KOPT-K1 (cell line): ENCODE results near the gene ATF6B.

ENCODE experiments used
- H3K27ac ChIP-seq: fragments of 200-600 bp; sonication (generic); 2 replicates; pipeline ENCODE4 v1.5.1; 2016; ENCODE audit warnings: antibody characterized with exemption, mild to moderate bottlenecking, low read depth, low read length; ENCODE audit not compliant: poor library complexity, severe bottlenecking
- H3K36me3 ChIP-seq: fragments of 200-600 bp; sonication (generic); 2 replicates; pipeline ENCODE4 v1.5.1; 2017; ENCODE audit warnings: antibody characterized with exemption, mild to moderate bottlenecking, low read length, moderate library complexity; ENCODE audit not compliant: insufficient read depth
- H3K9me3 ChIP-seq: fragments of 200-600 bp; sonication (generic); 2 replicates; pipeline ENCODE4 v1.5.1; 2017; ENCODE audit warnings: antibody characterized with exemption, low read length, mild to moderate bottlenecking; ENCODE audit not compliant: insufficient read depth, poor library complexity, severe bottlenecking

Gene ATF6B

GRCh38 chr6:32087574-32088486, 40.2 kb downstream of the ATF6B start:
- Histone ChIP-seq H3K9me3 (no peaks in the 10 kb centered on the region), H3K36me3 (no peaks in the 10 kb centered on the region), H3K27ac (no peak overlapping the region)

GRCh38 chr6:32086661-32087573, 41.1 kb downstream of the ATF6B start:
- Histone ChIP-seq H3K36me3 (no peaks in the 10 kb centered on the region), H3K9me3 (no peaks in the 10 kb centered on the region), H3K27ac (no peak overlapping the region)

GRCh38 chr6:32085759-32086459, 42.1 kb downstream of the ATF6B start:
- H3K36me3 ChIP-seq, result no peaks in the 10 kb centered on the region
- no peaks in the 10 kb centered on the region for H3K9me3 ChIP-seq
- no peak overlapping the region for H3K27ac ChIP-seq

GRCh38 chr6:32084780-32085179, 43.3 kb downstream of the ATF6B start:
- H3K9me3 ChIP-seq, result no peaks in the 10 kb centered on the region
- H3K27ac ChIP-seq, result no peak overlapping the region
- no peaks in the 10 kb centered on the region for H3K36me3 ChIP-seq

- H3K27ac ChIP-seq, result no peak overlapping the region
- H3K36me3 ChIP-seq, result no peaks in the 10 kb centered on the region
- H3K9me3 ChIP-seq, result no peaks in the 10 kb centered on the region
Observed at GRCh38 chr6:32083812-32084768, 44.0 kb downstream of the ATF6B start.

- no peak overlapping the region for H3K27ac ChIP-seq
- no peaks in the 10 kb centered on the region for H3K36me3 ChIP-seq
- H3K9me3 ChIP-seq, result no peaks in the 10 kb centered on the region
Observed at GRCh38 chr6:32082935-32083334, 45.1 kb downstream of the ATF6B start.

GRCh38 chr6:32082478-32082877, 45.6 kb downstream of the ATF6B start:
- Histone ChIP-seq H3K36me3 (no peaks in the 10 kb centered on the region), H3K9me3 (no peaks in the 10 kb centered on the region), H3K27ac (no peak overlapping the region)

- H3K27ac ChIP-seq, result no peak overlapping the region
- no peaks in the 10 kb centered on the region for H3K9me3 ChIP-seq
- no peaks in the 10 kb centered on the region for H3K36me3 ChIP-seq
Observed at GRCh38 chr6:32081168-32081990, 46.7 kb downstream of the ATF6B start.

- Histone ChIP-seq H3K27ac (no peak overlapping the region), H3K36me3 (no peaks in the 10 kb centered on the region)
Observed at GRCh38 chr6:32079566-32080290, 48.3 kb downstream of the ATF6B start.

GRCh38 chr6:32076321-32076809, 51.7 kb downstream of the ATF6B start:
- H3K9me3 ChIP-seq, result no peaks in the 10 kb centered on the region
- H3K27ac ChIP-seq, result no peak overlapping the region
- H3K36me3 ChIP-seq, result no peaks in the 10 kb centered on the region

More at GRCh38 chr6:32079566-32080290, 48.3 kb downstream of the ATF6B start:
- no peaks in the 10 kb centered on the region for H3K9me3 ChIP-seq

- Histone ChIP-seq H3K36me3 (no peaks in the 10 kb centered on the region), H3K9me3 (no peaks in the 10 kb centered on the region), H3K27ac (no peak overlapping the region)
Observed at GRCh38 chr6:32075781-32076180, 52.3 kb downstream of the ATF6B start.

- H3K36me3 ChIP-seq, result no peaks in the 10 kb centered on the region
- H3K9me3 ChIP-seq, result no peaks in the 10 kb centered on the region
- no peak overlapping the region for H3K27ac ChIP-seq
Observed at GRCh38 chr6:32074996-32075532, 53.0 kb downstream of the ATF6B start.
